Omental fat pad (tissue), 4 donors: ENCODE data around the gene ACR. TPM values are rescaled to one million over a fixed set of nuclear protein-coding genes. Genes with fewer than 3 reads are reported as not detected.
"Not testable (repeated sequence)": the region's sequence is repeated elsewhere in the genome, so short reads cannot be mapped to it uniquely, and the experiment has no call there.

Experiments
- ATAC-seq: fragments of 150-250 bp; one replicate; pipeline ENCODE4 v1.9.1; 2016; ENCODE audit warnings: mild to moderate bottlenecking, moderate library complexity; ENCODE audit not compliant: low FRiP score
- DNase-seq: peaks from one replicate; pipeline ENCODE4 v3.0.0-alpha.2; 2019; ENCODE audit warnings: low spot score
- small RNA-seq: library from RNA; depleted of rRNA; stranded (forward); fragments of <200 nt; gene quantifications from one replicate; pipeline ENCODE3, GENCODE V24; 2016
- total RNA-seq, 4 donors: library from RNA; depleted of rRNA; stranded (reverse); fragments of >200 nt; gene quantifications; one replicate each; pipeline ENCODE4 v1.1.0, GENCODE V29; 2016

ACR gene
- total RNA-seq, 4 donors from 2014 or later, result 0.72 to 1.7 TPM; not detected in 2

- ATAC-seq, DNase-seq: not testable (repeated sequence)
These were observed 45.9 kb downstream of the ACR start for GRCh38 chr22:50783880-50784276.

GRCh38 chr22:50785289-50785688, 47.3 kb downstream of the ACR start:
- not testable (repeated sequence) for DNase-seq, ATAC-seq

GRCh38 chr22:50786936-50787335, 48.9 kb downstream of the ACR start:
- DNase-seq, ATAC-seq: not testable (repeated sequence)

Small RNA genes lying within 50 kb of the gene (small RNA-seq; reads per million reads assigned to genes)
- gene RNU6-409P, result not detected

Other genes with a start within 250 kb of the ACR start
- gene LMF2, start 230.5 kb upstream of the ACR start, total RNA-seq, result 10 to 100 TPM; 50.8 to 54.9 (median 51.7) TPM
- 10 to 100 TPM; 27.7 to 48.2 (median 29.5) TPM for gene NCAPH2, start 230.0 kb upstream of the ACR start, total RNA-seq
- gene SCO2, start 212.6 kb upstream of the ACR start, total RNA-seq, result 10 to 100 TPM in 2 of 4 donors, 1 to 10 TPM in 2; 2.8 to 15.0 (median 9.2) TPM
- gene TYMP, start 208.2 kb upstream of the ACR start, total RNA-seq, result 100 to 1,000 TPM in 3 of 4 donors, 10 to 100 TPM in 1; 47.9 to 212 (median 144) TPM
- under 1 TPM in 1 of 4 donors, not detected in 3; 0.48 TPM for gene KLHDC7B, start 192.3 kb upstream of the ACR start, total RNA-seq
- not detected for gene SYCE3, start 175.3 kb upstream of the ACR start, total RNA-seq
- gene CPT1B, start 159.8 kb upstream of the ACR start, total RNA-seq, result 10 to 100 TPM in 3 of 4 donors, 1 to 10 TPM in 1; 4.9 to 29.2 (median 10.8) TPM
- gene CHKB, start 155.4 kb upstream of the ACR start, total RNA-seq, result 10 to 100 TPM; 28.3 to 85.6 (median 34.9) TPM
- 1 to 10 TPM; 1.6 to 3.1 (median 2.4) TPM for gene MAPK8IP2, start 137.4 kb upstream of the ACR start, total RNA-seq
- 10 to 100 TPM; 29.9 to 43.5 (median 36.1) TPM for gene ARSA, start 110.1 kb upstream of the ACR start, total RNA-seq
- gene SHANK3, start 65.4 kb upstream of the ACR start, total RNA-seq, result 10 to 100 TPM in 3 of 4 donors, 1 to 10 TPM in 1; 3.3 to 61.3 (median 19.4) TPM
- gene RABL2B, start 45.4 kb downstream of the ACR start, total RNA-seq, result 10 to 100 TPM; 13.3 to 18.8 (median 16.6) TPM